MM.1S (cell line): ENCODE data around the gene NDFIP2.
A peak's percentile ranks its signal among the peaks of the same experiment; 100 is the strongest.

Experiments used
- DNase-seq: peaks from one replicate; pipeline ENCODE4 v3.0.0-alpha.2; 2015
- H2AFZ ChIP-seq: fragments of 300-600 bp; sonication (generic); 2 replicates; pipeline ENCODE4 v1.6.0; 2016; ENCODE audit warnings: antibody characterized with exemption, low read length
- H3F3A ChIP-seq: fragments of 300-600 bp; sonication (generic); 2 replicates; pipeline ENCODE4 v1.6.1; 2016; ENCODE audit warnings: mild to moderate bottlenecking, antibody characterized with exemption, low read length, moderate library complexity, mixed read lengths; ENCODE audit not compliant: insufficient read depth
- H3K27ac ChIP-seq: fragments of 300-600 bp; sonication (generic); 2 replicates; pipeline ENCODE4 v1.5.1; 2016; ENCODE audit warnings: mild to moderate bottlenecking, low read length
- H3K27me3 ChIP-seq: fragments of 300-600 bp; sonication (generic); replicated peaks from 2 replicates; pipeline ENCODE4 v1.6.0; 2016; ENCODE audit warnings: low read length; ENCODE audit not compliant: insufficient read depth
- H3K36me3 ChIP-seq: fragments of 300-600 bp; sonication (generic); replicated peaks from 2 replicates; pipeline ENCODE4 v1.6.1; 2016; ENCODE audit warnings: mild to moderate bottlenecking, low read length, mixed read lengths; ENCODE audit not compliant: insufficient read depth
- H3K4me1 ChIP-seq: fragments of 300-600 bp; sonication (generic); 2 replicates; pipeline ENCODE4 v1.6.1; 2016; ENCODE audit warnings: low read length, mixed read lengths
- H3K4me2 ChIP-seq: fragments of 300-600 bp; sonication (generic); 2 replicates; pipeline ENCODE4 v1.6.0; 2016; ENCODE audit warnings: low read depth, low read length
- H3K4me3 ChIP-seq: fragments of 300-600 bp; sonication (generic); 2 replicates; pipeline ENCODE4 v1.5.1; 2016; ENCODE audit warnings: low read length, mixed read lengths
- H3K79me2 ChIP-seq: fragments of 300-600 bp; sonication (generic); 2 replicates; pipeline ENCODE4 v1.6.1; 2016; ENCODE audit warnings: mixed run types, low read length, mixed read lengths
- H3K9ac ChIP-seq: fragments of 300-600 bp; sonication (generic); 2 replicates; pipeline ENCODE4 v1.6.1; 2016; ENCODE audit warnings: low read length, mixed read lengths
- H3K9me2 ChIP-seq: fragments of 300-600 bp; sonication (generic); replicated peaks from 2 replicates; pipeline ENCODE4 v1.6.1; 2016; ENCODE audit warnings: mild to moderate bottlenecking, low read length, mixed read lengths; ENCODE audit not compliant: insufficient read depth
- H3K9me3 ChIP-seq: fragments of 300-600 bp; sonication (generic); replicated peaks from 2 replicates; pipeline ENCODE4 v1.6.1; 2016; ENCODE audit warnings: mild to moderate bottlenecking, low read length, mixed read lengths; ENCODE audit not compliant: insufficient read depth
- H4K20me1 ChIP-seq: fragments of 300-600 bp; sonication (generic); 2 replicates; pipeline ENCODE4 v1.6.1; 2016; ENCODE audit warnings: mild to moderate bottlenecking, low read length, moderate library complexity, mixed read lengths; ENCODE audit not compliant: insufficient read depth
- CTCF ChIP-seq: fragments of 300-600 bp; sonication (generic); IDR thresholded peaks from 2 replicates; pipeline ENCODE4 v1.5.1; 2016; ENCODE audit warnings: antibody characterized with exemption, low read length, mixed read lengths
- EZH2 ChIP-seq: fragments of 300-600 bp; sonication (generic); optimal IDR thresholded peaks from 2 replicates; pipeline ENCODE3; 2017; ENCODE audit warnings: low read depth, mild to moderate bottlenecking, antibody characterized with exemption, low read length, mixed read lengths
- EZH2phosphoT487 ChIP-seq: fragments of 300-600 bp; sonication (generic); IDR thresholded peaks from 2 replicates; pipeline ENCODE4 v1.6.1; 2018; ENCODE audit warnings: antibody characterized with exemption, low read length

The NDFIP2 gene

GRCh38 chr13:79479882-79480281 lies 1.1 kb upstream of the NDFIP2 start:
- Histone ChIP-seq H3K36me3 (no peaks in the 10 kb centered on the region), H3K79me2 (peaks cover 20% of the 10 kb centered on the region), H3K4me1 (no peaks in the 10 kb centered on the region), H4K20me1 (no peaks in the 10 kb centered on the region), H3K9me2 (no peaks in the 10 kb centered on the region), H3K27ac (no peak overlapping the region), H3K9ac (no peak overlapping the region), H3K27me3 (no peaks in the 10 kb centered on the region), H3K9me3 (no peaks in the 10 kb centered on the region), H3K4me3 (no peak overlapping the region), H2AFZ (no peak overlapping the region), H3K4me2 (no peak overlapping the region), H3F3A (peaks cover 16% of the 10 kb centered on the region)
- TF ChIP-seq EZH2phosphoT487: no peak
- TF ChIP-seq EZH2: no peak
- no peak for TF ChIP-seq CTCF
- DNase-seq: no peak

GRCh38 chr13:79481685-79482052 lies 714 bp downstream of the NDFIP2 start:
- Histone ChIP-seq H3K9ac (peak overlapping the region; percentile 71), H3K9me3 (no peaks in the 10 kb centered on the region), H3K4me1 (no peaks in the 10 kb centered on the region), H3K27me3 (no peaks in the 10 kb centered on the region), H2AFZ (peak overlapping the region; percentile 80), H3K27ac (peak overlapping the region; percentile 49; the same call in 1 of the 2 replicates), H3K9me2 (no peaks in the 10 kb centered on the region), H3K36me3 (no peaks in the 10 kb centered on the region; the same call in 1 of the 2 replicates), H3K4me2 (peak overlapping the region; percentile 92), H3F3A (peaks cover 16% of the 10 kb centered on the region), H4K20me1 (no peaks in the 10 kb centered on the region), H3K79me2 (peaks cover 37% of the 10 kb centered on the region), H3K4me3 (peak overlapping the region; percentile 93)
- peak; percentile 26 for DNase-seq
- no peak for TF ChIP-seq CTCF
- TF ChIP-seq EZH2: no peak
- TF ChIP-seq EZH2phosphoT487: no peak

GRCh38 chr13:79482281-79482970 lies 1.5 kb downstream of the NDFIP2 start:
- Histone ChIP-seq H3F3A (peaks cover 16% of the 10 kb centered on the region), H3K4me2 (peak overlapping the region; percentile 92; the same call in 1 of the 2 replicates), H3K79me2 (peaks cover 44% of the 10 kb centered on the region), H3K9me3 (no peaks in the 10 kb centered on the region), H3K9ac (no peak overlapping the region), H3K27me3 (no peaks in the 10 kb centered on the region), H3K27ac (no peak overlapping the region), H4K20me1 (no peaks in the 10 kb centered on the region), H3K36me3 (no peaks in the 10 kb centered on the region; the same call in 1 of the 2 replicates), H2AFZ (no peak overlapping the region), H3K9me2 (no peaks in the 10 kb centered on the region), H3K4me3 (no peak overlapping the region), H3K4me1 (no peaks in the 10 kb centered on the region)
- no peak for DNase-seq
- TF ChIP-seq EZH2: no peak
- no peak for TF ChIP-seq EZH2phosphoT487

- no peaks in the 10 kb centered on the region for H3K9me2 ChIP-seq
- no peaks in the 10 kb centered on the region; the same call in 1 of the 2 replicates for H3K36me3 ChIP-seq
- H4K20me1 ChIP-seq: no peaks in the 10 kb centered on the region
- no peak overlapping the region for H3K4me3 ChIP-seq
- H3F3A ChIP-seq: peaks cover 16% of the 10 kb centered on the region
- no peaks in the 10 kb centered on the region for H3K9me3 ChIP-seq
- TF ChIP-seq EZH2phosphoT487: no peak
- no peak for TF ChIP-seq CTCF
- no peak for TF ChIP-seq EZH2
- peaks cover 52% of the 10 kb centered on the region for H3K79me2 ChIP-seq
- H2AFZ ChIP-seq: no peak overlapping the region
- no peak overlapping the region for H3K9ac ChIP-seq
- no peak overlapping the region for H3K4me2 ChIP-seq
- H3K27ac ChIP-seq: no peak overlapping the region
- DNase-seq: no peak
- H3K4me1 ChIP-seq: no peaks in the 10 kb centered on the region
- H3K27me3 ChIP-seq: no peaks in the 10 kb centered on the region
Observed at GRCh38 chr13:79483086-79483706, 2.2 kb downstream of the NDFIP2 start.
